B cell (primary cell): ENCODE results near the gene GPR142. TPM values are rescaled to one million over a fixed set of nuclear protein-coding genes. Genes with fewer than 3 reads are reported as not detected.

Source experiments
- ATAC-seq: fragments of 200-7000 bp; cut with Tn5 transposase; one replicate; pipeline ENCODE4 v1.10.0; 2021; ENCODE audit warnings: low read depth, mild to moderate bottlenecking, moderate number of reproducible peaks, moderate library complexity
- CTCF ChIA-PET: fragments of 350-600 bp; sonication (Branson Sonifier 250); formaldehyde crosslinking; loops from one replicate; lab custom pipeline; 2021; ENCODE audit warnings: antibody characterized with exemption, inconsistent platforms; lab: Charles Lee
- POLR2A ChIA-PET: fragments of 350-600 bp; sonication (Branson Sonifier 250); formaldehyde crosslinking; loops from one replicate; lab custom pipeline; 2021; ENCODE audit warnings: antibody characterized with exemption; lab: Charles Lee
- DNase-seq: peaks from one replicate; pipeline ENCODE4 v3.0.0; 2013
- H2AFZ ChIP-seq: 2 replicates; pipeline ENCODE4 v1.6.1; 2012; ENCODE audit warnings: mild to moderate bottlenecking, low read depth, low read length; ENCODE audit not compliant: insufficient read depth, poor library complexity, severe bottlenecking
- H3K27ac ChIP-seq, 2 donors: 1 replicate in 1 of 2; 2 replicates in 1 of 2; pipeline ENCODE4 v1.5.1; 2012 to 2013; ENCODE audit warnings: low read length in 2 of 2, mild to moderate bottlenecking in 2 of 2, moderate library complexity in 1 of 2
- H3K27me3 ChIP-seq, 4 experiments: fragments of 200-600 bp in 1 of 4; sonication (generic) in 1 of 4; replicated peaks in 1 of 4; 1 replicate in 2 of 4; 2 replicates in 2 of 4; pipeline versions ENCODE4 v1.6.1 to v1.7.0; 2013 to 2016; ENCODE audit warnings: low read length in 3 of 4, mild to moderate bottlenecking in 2 of 4, mixed read lengths in 1 of 4, moderate library complexity in 1 of 4; ENCODE audit not compliant: insufficient read depth in 4 of 4, control insufficient read depth in 3 of 4; ENCODE audit errors: control extremely low read depth in 1 of 4
- H3K36me3 ChIP-seq, 2 experiments: replicated peaks in 1 of 2; 1 replicate in 1 of 2; 2 replicates in 1 of 2; pipeline versions ENCODE4 v1.6.1 to v1.7.1; 2013; ENCODE audit warnings: low read length in 1 of 2; ENCODE audit not compliant: insufficient read depth in 2 of 2, control insufficient read depth in 1 of 2; ENCODE audit errors: control extremely low read depth in 1 of 2, extremely low read depth in 1 of 2
- H3K4me1 ChIP-seq, 2 donors: fragments of 200-600 bp in 1 of 2; sonication (generic) in 1 of 2; 1 replicate in 1 of 2; 2 replicates in 1 of 2; pipeline versions ENCODE4 v1.5.1 to v1.6.1; 2013 to 2017; ENCODE audit warnings: low read length in 2 of 2; ENCODE audit not compliant: control insufficient read depth in 2 of 2, insufficient read depth in 2 of 2
- H3K4me2 ChIP-seq: replicated peaks from 2 replicates; pipeline ENCODE3; 2012; ENCODE audit warnings: mild to moderate bottlenecking, low read depth, low read length; ENCODE audit not compliant: poor library complexity, severe bottlenecking
- H3K4me3 ChIP-seq, 5 experiments: fragments of 200-600 bp in 1 of 5; sonication (generic) in 1 of 5; 1 replicate in 3 of 5; 2 replicates in 2 of 5; pipeline versions ENCODE4 v1.5.1 to v1.7.0; 2011 to 2016; ENCODE audit warnings: low read length in 4 of 5, mild to moderate bottlenecking in 4 of 5, low read depth in 2 of 5, control low read depth in 1 of 5, moderate library complexity in 1 of 5; ENCODE audit not compliant: insufficient read depth in 1 of 5; ENCODE audit errors: control extremely low read depth in 1 of 5, extremely low read depth in 1 of 5
- H3K79me2 ChIP-seq: fragments of 200-600 bp; sonication (generic); one replicate; pipeline ENCODE4 v1.6.0; 2016; ENCODE audit warnings: low read length; ENCODE audit not compliant: control insufficient read depth, insufficient read depth
- H3K9ac ChIP-seq: fragments of 200-600 bp; sonication (generic); 2 replicates; pipeline ENCODE4 v1.6.1; 2017; ENCODE audit warnings: mild to moderate bottlenecking, low read length, moderate library complexity
- H3K9me3 ChIP-seq, 3 donors: one replicate each; pipeline versions ENCODE4 v1.6.1 to v1.7.1; 2013; ENCODE audit warnings: low read length in 2 of 3; ENCODE audit not compliant: control insufficient read depth in 2 of 3, insufficient read depth in 1 of 3; ENCODE audit errors: control extremely low read depth in 1 of 3
- H4K20me1 ChIP-seq: 2 replicates; pipeline ENCODE4 v1.6.0; 2012; ENCODE audit warnings: mild to moderate bottlenecking, low read length; ENCODE audit not compliant: insufficient read depth, control insufficient read depth, poor library complexity, severe bottlenecking
- H3K27ac Mint-ChIP-seq: one replicate; pipeline ENCODE4 v1.8.0; 2021; ENCODE audit warnings: mixed read lengths
- H3K27me3 Mint-ChIP-seq: one replicate; pipeline ENCODE4 v1.8.0; 2021; ENCODE audit warnings: mixed read lengths
- H3K4me1 Mint-ChIP-seq: one replicate; pipeline ENCODE4 v1.8.0; 2021; ENCODE audit warnings: mixed read lengths
- H3K4me3 Mint-ChIP-seq: one replicate; pipeline ENCODE4 v1.8.0; 2021; ENCODE audit warnings: mixed read lengths
- H3K9me3 Mint-ChIP-seq: one replicate; pipeline ENCODE4 v1.8.0; 2022; ENCODE audit warnings: mixed read lengths; ENCODE audit not compliant: insufficient read depth
- CTCF ChIP-seq: fragments of 200-600 bp; IDR thresholded peaks from one replicate; pipeline ENCODE4 v1.8.0; 2022; ENCODE audit warnings: antibody characterized with exemption, mild to moderate bottlenecking
- EZH2 ChIP-seq: IDR thresholded peaks from 2 replicates; pipeline ENCODE4 v1.6.1; 2012; ENCODE audit warnings: borderline replicate concordance, low read depth, mild to moderate bottlenecking, moderate library complexity, low read length; ENCODE audit not compliant: insufficient read depth, poor library complexity, severe bottlenecking
- WGBS: methylation state at CpG from one replicate; pipeline ENCODE4 v1.1.5; 2013; ENCODE audit warnings: missing lambda C conversion rate; ENCODE audit not compliant: insufficient coverage; 5-methylcytosine and 5-hydroxymethylcytosine counted together
- intact Hi-C: fragments of 100-400 bp; cut with micrococcal nuclease; formaldehyde crosslinking; loops from one replicate; pipeline ENCODE4 v1.10.0; 2022
- polyA plus RNA-seq: library from polyadenylated mRNA; depleted of rRNA; stranded (reverse); fragments of >200 nt; gene quantifications from 2 replicates; pipeline ENCODE4 v1.2.3, GENCODE V29; 2012
- total RNA-seq, 2 donors: library from RNA; stranded (reverse); fragments of 120-200 nt in 1 of 2; gene quantifications; 1 replicate in 1 of 2; 2 replicates in 1 of 2; pipeline versions ENCODE4 v1.2.3 to v1.2.4, GENCODE V29; 2013 to 2022

Gene GPR142
- total and polyA plus RNA-seq, 2 donors (not counting 1 experiment from before 2014, with no cell fraction given): not detected

- TF ChIP-seq EZH2: no peak
- TF ChIP-seq CTCF: no peak
- Histone ChIP-seq H2AFZ (no peak overlapping the region), H3K36me3 (no peaks in the 10 kb centered on the region), H3K9ac (no peak overlapping the region), H3K9me3 (peaks cover 0 to 10% (median 0%) of the 10 kb centered on the region in 3 donors), H3K4me2 (no peak overlapping the region), H4K20me1 (no peaks in the 10 kb centered on the region), H3K27me3 (peaks cover 0 to 6% (median 1%) of the 10 kb centered on the region in 4 experiments), H3K4me3 (no peak overlapping the region), H3K79me2 (no peaks in the 10 kb centered on the region), H3K27ac (no peak overlapping the region), H3K4me1 (no peaks in the 10 kb centered on the region)
- Mint-ChIP-seq H3K27me3 (peaks cover 19% of the 10 kb centered on the region), H3K4me1 (no peaks in the 10 kb centered on the region), H3K9me3 (no peaks in the 10 kb centered on the region), H3K27ac (no peak overlapping the region), H3K4me3 (no peak overlapping the region)
- ATAC-seq (no peak), DNase-seq (no peak)
- CTCF ChIA-PET: no interaction called here
- intact Hi-C loops: no loop called here
- POLR2A ChIA-PET: no interaction called here
- no CpG with 5 or more reads among the region's 4 CpGs for WGBS
These were observed 29.3 kb downstream of the GPR142 start for GRCh38 chr17:74396567-74396966.

GRCh38 chr17:74402048-74402447, 34.7 kb downstream of the GPR142 start:
- POLR2A ChIA-PET: no interaction called here
- H3K9me3 Mint-ChIP-seq: no peaks in the 10 kb centered on the region
- CTCF ChIA-PET: no interaction called here
- H3K27ac ChIP-seq: no peak overlapping the region
- H3K4me3 ChIP-seq: no peak overlapping the region
- TF ChIP-seq EZH2 (no peak), CTCF (no peak)
- no peaks in the 10 kb centered on the region for H4K20me1 ChIP-seq
- no peak overlapping the region for H3K9ac ChIP-seq
- no peaks in the 10 kb centered on the region for H3K4me1 ChIP-seq
- no peak for DNase-seq
- H3K9me3 ChIP-seq: no peaks in the 10 kb centered on the region
- no peak overlapping the region for H2AFZ ChIP-seq
- no peak overlapping the region for H3K4me2 ChIP-seq
- peaks cover 14% of the 10 kb centered on the region for H3K27me3 Mint-ChIP-seq
- no peak overlapping the region for H3K4me3 Mint-ChIP-seq
- no peaks in the 10 kb centered on the region for H3K79me2 ChIP-seq
- intact Hi-C loops: no loop called here
- no peaks in the 10 kb centered on the region for H3K27me3 ChIP-seq
- no peak overlapping the region for H3K27ac Mint-ChIP-seq
- ATAC-seq: no peak
- no peaks in the 10 kb centered on the region for H3K36me3 ChIP-seq
- no peaks in the 10 kb centered on the region for H3K4me1 Mint-ChIP-seq
- WGBS: 91% methylated on average over 6 of the region's 7 CpGs
